ENCODE measurements around the gene ALDH18A1.

The ALDH18A1 gene

DNA sequence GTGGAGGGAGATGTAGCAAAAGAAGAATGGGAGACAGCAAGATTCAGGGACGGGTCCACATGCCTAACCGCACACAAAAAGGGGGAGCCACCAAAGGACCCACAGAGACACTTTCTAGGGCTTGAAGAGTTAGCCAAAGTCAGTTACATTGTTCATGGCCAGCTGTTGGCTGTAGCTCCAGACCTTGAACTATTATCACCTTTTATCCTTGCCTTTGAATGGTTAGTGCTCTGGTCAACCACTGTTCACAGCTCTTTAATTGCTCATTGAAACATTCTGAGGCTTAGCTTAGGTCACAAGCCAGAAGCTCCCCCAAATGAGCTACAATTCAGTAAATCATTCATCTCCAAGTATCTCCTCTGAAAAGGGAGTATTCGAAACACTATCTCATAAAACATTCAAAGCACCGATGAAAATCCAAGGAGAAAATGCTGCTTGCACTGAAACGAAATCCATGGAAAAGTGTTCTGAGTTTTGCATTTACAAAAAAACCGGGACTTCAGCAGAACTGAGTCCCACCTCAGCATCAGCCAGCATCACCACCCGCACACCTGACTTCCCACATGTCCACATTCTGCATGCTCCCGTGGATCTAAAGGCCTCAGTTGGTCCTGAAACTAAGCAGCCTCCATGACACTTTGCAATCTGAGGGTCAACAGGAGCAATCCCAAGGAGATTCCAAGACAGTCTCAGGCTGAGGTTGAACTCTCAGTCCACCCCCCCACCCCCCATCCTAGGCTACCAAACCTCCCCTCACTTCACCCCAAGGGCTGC is 99.3 kb downstream of the ALDH18A1 start:
- no peak for DNase-seq (ENCODE audit: low spot score)
